ENCODE results near the gene LMOD2.

DNA sequence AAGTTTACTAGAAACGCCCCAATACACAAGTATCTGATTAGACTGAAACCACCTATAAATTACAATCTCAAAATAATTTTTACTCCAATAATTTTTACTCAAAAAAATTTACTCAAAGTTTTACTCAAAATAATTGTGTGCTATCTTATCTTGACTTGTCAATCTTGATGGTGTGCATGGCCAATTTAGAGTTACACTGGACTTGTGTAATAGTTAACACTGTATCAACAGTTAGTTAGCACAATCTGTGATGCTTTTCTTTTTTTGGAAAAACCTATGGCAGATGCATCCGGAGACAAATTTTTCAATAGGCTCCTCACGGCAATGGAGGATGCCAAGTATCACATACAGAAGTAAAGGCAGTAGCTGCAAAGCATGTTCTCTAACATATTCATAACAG, 24.9 kb downstream of the LMOD2 start:
- TF ChIP-seq NANOG (IDR thresholded peaks at IDR 0.05; ENCODE audit: borderline replicate concordance) (no peak), EZH2 (IDR thresholded peaks at IDR 0.05; ENCODE audit: low read depth, unreplicated experiment) (no peak)
- TF ChIP-seq, protein P1, sequence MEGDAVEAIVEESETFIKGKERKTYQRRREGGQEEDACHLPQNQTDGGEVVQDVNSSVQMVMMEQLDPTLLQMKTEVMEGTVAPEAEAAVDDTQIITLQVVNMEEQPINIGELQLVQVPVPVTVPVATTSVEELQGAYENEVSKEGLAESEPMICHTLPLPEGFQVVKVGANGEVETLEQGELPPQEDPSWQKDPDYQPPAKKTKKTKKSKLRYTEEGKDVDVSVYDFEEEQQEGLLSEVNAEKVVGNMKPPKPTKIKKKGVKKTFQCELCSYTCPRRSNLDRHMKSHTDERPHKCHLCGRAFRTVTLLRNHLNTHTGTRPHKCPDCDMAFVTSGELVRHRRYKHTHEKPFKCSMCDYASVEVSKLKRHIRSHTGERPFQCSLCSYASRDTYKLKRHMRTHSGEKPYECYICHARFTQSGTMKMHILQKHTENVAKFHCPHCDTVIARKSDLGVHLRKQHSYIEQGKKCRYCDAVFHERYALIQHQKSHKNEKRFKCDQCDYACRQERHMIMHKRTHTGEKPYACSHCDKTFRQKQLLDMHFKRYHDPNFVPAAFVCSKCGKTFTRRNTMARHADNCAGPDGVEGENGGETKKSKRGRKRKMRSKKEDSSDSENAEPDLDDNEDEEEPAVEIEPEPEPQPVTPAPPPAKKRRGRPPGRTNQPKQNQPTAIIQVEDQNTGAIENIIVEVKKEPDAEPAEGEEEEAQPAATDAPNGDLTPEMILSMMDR (conservative IDR thresholded peaks at IDR 0.05; ENCODE audit: low read depth in 2 of 2), result no peak
- TF ChIP-seq, protein P2, sequence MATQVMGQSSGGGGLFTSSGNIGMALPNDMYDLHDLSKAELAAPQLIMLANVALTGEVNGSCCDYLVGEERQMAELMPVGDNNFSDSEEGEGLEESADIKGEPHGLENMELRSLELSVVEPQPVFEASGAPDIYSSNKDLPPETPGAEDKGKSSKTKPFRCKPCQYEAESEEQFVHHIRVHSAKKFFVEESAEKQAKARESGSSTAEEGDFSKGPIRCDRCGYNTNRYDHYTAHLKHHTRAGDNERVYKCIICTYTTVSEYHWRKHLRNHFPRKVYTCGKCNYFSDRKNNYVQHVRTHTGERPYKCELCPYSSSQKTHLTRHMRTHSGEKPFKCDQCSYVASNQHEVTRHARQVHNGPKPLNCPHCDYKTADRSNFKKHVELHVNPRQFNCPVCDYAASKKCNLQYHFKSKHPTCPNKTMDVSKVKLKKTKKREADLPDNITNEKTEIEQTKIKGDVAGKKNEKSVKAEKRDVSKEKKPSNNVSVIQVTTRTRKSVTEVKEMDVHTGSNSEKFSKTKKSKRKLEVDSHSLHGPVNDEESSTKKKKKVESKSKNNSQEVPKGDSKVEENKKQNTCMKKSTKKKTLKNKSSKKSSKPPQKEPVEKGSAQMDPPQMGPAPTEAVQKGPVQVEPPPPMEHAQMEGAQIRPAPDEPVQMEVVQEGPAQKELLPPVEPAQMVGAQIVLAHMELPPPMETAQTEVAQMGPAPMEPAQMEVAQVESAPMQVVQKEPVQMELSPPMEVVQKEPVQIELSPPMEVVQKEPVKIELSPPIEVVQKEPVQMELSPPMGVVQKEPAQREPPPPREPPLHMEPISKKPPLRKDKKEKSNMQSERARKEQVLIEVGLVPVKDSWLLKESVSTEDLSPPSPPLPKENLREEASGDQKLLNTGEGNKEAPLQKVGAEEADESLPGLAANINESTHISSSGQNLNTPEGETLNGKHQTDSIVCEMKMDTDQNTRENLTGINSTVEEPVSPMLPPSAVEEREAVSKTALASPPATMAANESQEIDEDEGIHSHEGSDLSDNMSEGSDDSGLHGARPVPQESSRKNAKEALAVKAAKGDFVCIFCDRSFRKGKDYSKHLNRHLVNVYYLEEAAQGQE (IDR thresholded peaks at IDR 0.05; ENCODE audit: unreplicated experiment), result no peak
